SK-N-SH (cell line): ENCODE results near the gene SOX9. TPM values are rescaled to one million over a fixed set of nuclear protein-coding genes. Genes with fewer than 3 reads are reported as not detected.

Experiments used
- CTCF ChIA-PET: fragments of 300-600, 350-600 bp; formaldehyde crosslinking; extraction: SDS; loops from one replicate; lab custom pipeline; 2021; lab: Yijun Ruan, JAX
- POLR2A ChIA-PET: fragments of 350-600 bp; sonication (Branson Sonifier 250); formaldehyde crosslinking; extraction: SDS; loops from one replicate; lab custom pipeline; 2020; ENCODE audit warnings: antibody characterized with exemption, inconsistent platforms; lab: Yijun Ruan, JAX
- DNase-seq: peaks from one replicate; pipeline ENCODE4 v3.0.0; 2012
- H2AFZ ChIP-seq: fragments of 200-600 bp; sonication (generic); 2 replicates; pipeline ENCODE4 v1.8.1; 2016; ENCODE audit warnings: antibody characterized with exemption, mild to moderate bottlenecking, low read depth
- H3F3A ChIP-seq: fragments of 200-600 bp; sonication (generic); replicated peaks from 2 replicates; pipeline ENCODE3; 2016; ENCODE audit warnings: antibody characterized with exemption, mild to moderate bottlenecking; ENCODE audit not compliant: insufficient read depth
- H3K27ac ChIP-seq, 2 experiments: fragments of 200-500 bp in 1 of 2; fragments of 200-600 bp in 1 of 2; sonication (Bioruptor generic) in 1 of 2; sonication (generic), shearing (Covaris generic) in 1 of 2; 2 replicates each; pipeline versions ENCODE4 v1.5.1 to v1.6.1; 2014 to 2016; ENCODE audit warnings: low read depth in 2 of 2, inconsistent platforms in 1 of 2, low read length in 1 of 2, mild to moderate bottlenecking in 1 of 2, mixed read lengths in 1 of 2
- H3K27me3 ChIP-seq: fragments of 200-600 bp; sonication (generic), shearing (Covaris generic); 2 replicates; pipeline ENCODE4 v1.6.1; 2016; ENCODE audit warnings: mixed run types; ENCODE audit not compliant: insufficient read depth
- H3K36me3 ChIP-seq, 2 experiments: fragments of 200-500 bp in 1 of 2; fragments of 200-600 bp in 1 of 2; sonication (Bioruptor generic) in 1 of 2; sonication (generic) in 1 of 2; replicated peaks in 1 of 2; 2 replicates each; pipeline versions ENCODE3 to v1.5.1; 2014 to 2016; ENCODE audit warnings: low read length in 1 of 2, mild to moderate bottlenecking in 1 of 2; ENCODE audit not compliant: insufficient read depth in 2 of 2, control insufficient read depth in 1 of 2
- H3K4me1 ChIP-seq, 2 experiments: fragments of 200-500 bp in 1 of 2; fragments of 200-600 bp in 1 of 2; sonication (Bioruptor generic) in 1 of 2; sonication (generic), shearing (Covaris generic) in 1 of 2; 2 replicates each; pipeline versions ENCODE4 v1.5.1 to v1.6.1; 2014 to 2016; ENCODE audit warnings: low read depth in 1 of 2, low read length in 1 of 2, mixed run types in 1 of 2; ENCODE audit not compliant: insufficient read depth in 2 of 2, control insufficient read depth in 1 of 2
- H3K4me2 ChIP-seq: fragments of 200-600 bp; sonication (generic), shearing (Covaris generic); 2 replicates; pipeline ENCODE4 v1.6.1; 2017; ENCODE audit warnings: mixed run types
- H3K4me3 ChIP-seq, 2 experiments: fragments of 200-500 bp in 1 of 2; fragments of 200-600 bp in 1 of 2; sonication (Bioruptor generic) in 1 of 2; sonication (generic), shearing (Covaris generic) in 1 of 2; 2 replicates each; pipeline versions ENCODE4 v1.5.1 to v1.8.1; 2014 to 2016; ENCODE audit warnings: low read depth in 2 of 2, inconsistent platforms in 1 of 2, low read length in 1 of 2, mild to moderate bottlenecking in 1 of 2, mixed read lengths in 1 of 2, moderate library complexity in 1 of 2
- H3K79me2 ChIP-seq: fragments of 200-600 bp; sonication (generic); 2 replicates; pipeline ENCODE4 v1.8.1; 2017; ENCODE audit warnings: mild to moderate bottlenecking; ENCODE audit not compliant: insufficient read depth
- H3K9ac ChIP-seq: fragments of 200-600 bp; sonication (generic); 2 replicates; pipeline ENCODE4 v1.6.1; 2017; ENCODE audit warnings: mixed run types
- H3K9me2 ChIP-seq: fragments of 200-600 bp; sonication (generic); 2 replicates; pipeline ENCODE4 v1.6.1; 2017; ENCODE audit warnings: mixed run types
- H3K9me3 ChIP-seq: fragments of 200-600 bp; sonication (generic); 2 replicates; pipeline ENCODE4 v1.6.1; 2017; ENCODE audit warnings: mixed run types, mild to moderate bottlenecking, moderate library complexity
- H4K20me1 ChIP-seq: fragments of 200-600 bp; sonication (generic); 2 replicates; pipeline ENCODE4 v1.6.1; 2017; ENCODE audit warnings: mild to moderate bottlenecking, mixed run types; ENCODE audit not compliant: insufficient read depth
- CHD2 ChIP-seq: fragments of 150-350 bp; IDR thresholded peaks from 2 replicates; pipeline ENCODE4 v1.6.1; 2018; ENCODE audit warnings: low read length; ENCODE audit not compliant: partially characterized antibody
- ELF1 ChIP-seq: IDR thresholded peaks from 2 replicates; pipeline ENCODE4 v1.4.0; 2012
- EP300 ChIP-seq, 2 experiments: IDR thresholded peaks; 2 replicates each; pipeline versions ENCODE4 v1.4.0 to v1.6.1; 2012; ENCODE audit warnings: borderline replicate concordance in 1 of 2, low read depth in 1 of 2, low read length in 1 of 2
- EZH2phosphoT487 ChIP-seq: fragments of 200-600 bp; sonication (generic); IDR thresholded peaks from 2 replicates; pipeline ENCODE4 v1.6.1; 2017; ENCODE audit warnings: low read depth, mixed run types, mild to moderate bottlenecking, antibody characterized with exemption, moderate library complexity, borderline replicate concordance
- FOXM1 ChIP-seq: IDR thresholded peaks from 2 replicates; pipeline ENCODE4 v1.4.0; 2012; ENCODE audit warnings: low read depth, mild to moderate bottlenecking
- GATA2 ChIP-seq: sonication (generic); formaldehyde crosslinking; IDR thresholded peaks from 2 replicates; pipeline ENCODE4 v1.5.0; 2020; ENCODE audit warnings: mild to moderate bottlenecking, missing genetic modification reagents
- JUND ChIP-seq: IDR thresholded peaks from 2 replicates; pipeline ENCODE4 v1.4.0; 2012
- MEF2A ChIP-seq: IDR thresholded peaks from 2 replicates; pipeline ENCODE4 v1.4.0; 2012; ENCODE audit warnings: low read depth, borderline replicate concordance
- RAD21 ChIP-seq: IDR thresholded peaks from 2 replicates; pipeline ENCODE4 v1.6.1; 2012; ENCODE audit warnings: mild to moderate bottlenecking, low read length
- RCOR1 ChIP-seq: fragments of 150-350 bp; IDR thresholded peaks from 2 replicates; pipeline ENCODE4 v1.6.1; 2017; ENCODE audit warnings: antibody characterized with exemption, low read length
- RFX5 ChIP-seq: IDR thresholded peaks from 2 replicates; pipeline ENCODE4 v1.6.1; 2012; ENCODE audit warnings: mild to moderate bottlenecking, improper control_type of control experiment, low read length
- RXRA ChIP-seq: IDR thresholded peaks from 2 replicates; pipeline ENCODE4 v1.4.0; 2012; ENCODE audit warnings: low read depth, mild to moderate bottlenecking, borderline replicate concordance
- TCF12 ChIP-seq: IDR thresholded peaks from 2 replicates; pipeline ENCODE4 v1.4.0; 2012
- TEAD4 ChIP-seq: IDR thresholded peaks from 2 replicates; pipeline ENCODE4 v1.4.0; 2012; ENCODE audit warnings: mild to moderate bottlenecking, borderline replicate concordance; ENCODE audit not compliant: insufficient read depth
- YY1 ChIP-seq: IDR thresholded peaks from 2 replicates; pipeline ENCODE4 v1.4.0; 2012; ENCODE audit warnings: low read depth, mild to moderate bottlenecking
- WGBS: methylation state at CpG from one replicate; pipeline ENCODE4 v1.1.6; 2017; ENCODE audit warnings: low lambda C conversion rate; 5-methylcytosine and 5-hydroxymethylcytosine counted together
- polyA plus RNA-seq, 3 experiments: library from polyadenylated mRNA; depleted of rRNA; stranded (reverse); fragments of >200 nt; gene quantifications; 2 replicates each; pipeline ENCODE4 v1.2.3, GENCODE V29; 2012
- TF ChIP-seq, protein P1 (sequence below): fragments of 200-600 bp; sonication (generic); IDR thresholded peaks from 2 replicates; pipeline ENCODE4 v1.6.1; 2017; ENCODE audit warnings: antibody characterized with exemption, mild to moderate bottlenecking, moderate library complexity
- TF ChIP-seq, protein P2 (sequence below): IDR thresholded peaks from 2 replicates; pipeline ENCODE4 v1.6.1; 2012; ENCODE audit warnings: mild to moderate bottlenecking, low read depth, low read length, moderate library complexity
- TF ChIP-seq, protein P3 (sequence below): fragments of 150-350 bp; IDR thresholded peaks from 2 replicates; pipeline ENCODE4 v1.6.1; 2016; ENCODE audit warnings: mild to moderate bottlenecking, low read depth, low read length

SOX9 gene
- polyA plus RNA-seq, 1 of the 3 experiments (the other 2 are of a cell fraction): 35.3 TPM

DNA sequence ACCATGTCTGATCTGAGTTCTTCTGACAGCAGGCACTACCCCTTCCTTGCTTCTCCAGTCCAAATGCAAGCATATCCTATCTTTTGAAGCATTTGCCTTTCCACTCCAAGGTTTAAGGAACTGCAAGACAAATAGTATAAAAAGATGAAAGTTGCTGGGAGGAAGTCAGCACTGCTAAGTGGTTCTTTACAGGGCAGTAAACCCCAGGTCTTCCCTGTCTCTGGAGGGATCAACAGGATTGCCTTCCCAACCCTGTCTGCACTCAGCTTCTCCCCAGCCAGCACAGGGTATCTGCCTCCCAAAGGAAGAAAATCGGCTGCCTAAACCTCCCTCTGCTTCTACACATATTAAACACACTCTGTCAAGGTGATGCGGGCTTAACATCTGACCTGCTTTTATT lies 46.8 kb downstream of the SOX9 start:
- H3K79me2 ChIP-seq: no peaks in the 10 kb centered on the region
- no peak for DNase-seq
- H3K27me3 ChIP-seq: no peaks in the 10 kb centered on the region; the same call in 1 of the 2 replicates
- no peaks in the 10 kb centered on the region for H4K20me1 ChIP-seq
- TF ChIP-seq MEF2A (no peak), YY1 (no peak), TEAD4 (no peak), RAD21 (no peak), GATA2 (no peak), FOXM1 (no peak), JUND (no peak), TCF12 (no peak), CHD2 (no peak), RXRA (no peak), RFX5 (no peak), EP300 (IDR thresholded peaks at IDR 0.05; ENCODE audit: borderline replicate concordance in 1 of 2, low read depth in 1 of 2, low read length in 1 of 2) (no peak), RCOR1 (no peak), ELF1 (no peak), EZH2phosphoT487 (no peak)
- TF ChIP-seq, protein P1, sequence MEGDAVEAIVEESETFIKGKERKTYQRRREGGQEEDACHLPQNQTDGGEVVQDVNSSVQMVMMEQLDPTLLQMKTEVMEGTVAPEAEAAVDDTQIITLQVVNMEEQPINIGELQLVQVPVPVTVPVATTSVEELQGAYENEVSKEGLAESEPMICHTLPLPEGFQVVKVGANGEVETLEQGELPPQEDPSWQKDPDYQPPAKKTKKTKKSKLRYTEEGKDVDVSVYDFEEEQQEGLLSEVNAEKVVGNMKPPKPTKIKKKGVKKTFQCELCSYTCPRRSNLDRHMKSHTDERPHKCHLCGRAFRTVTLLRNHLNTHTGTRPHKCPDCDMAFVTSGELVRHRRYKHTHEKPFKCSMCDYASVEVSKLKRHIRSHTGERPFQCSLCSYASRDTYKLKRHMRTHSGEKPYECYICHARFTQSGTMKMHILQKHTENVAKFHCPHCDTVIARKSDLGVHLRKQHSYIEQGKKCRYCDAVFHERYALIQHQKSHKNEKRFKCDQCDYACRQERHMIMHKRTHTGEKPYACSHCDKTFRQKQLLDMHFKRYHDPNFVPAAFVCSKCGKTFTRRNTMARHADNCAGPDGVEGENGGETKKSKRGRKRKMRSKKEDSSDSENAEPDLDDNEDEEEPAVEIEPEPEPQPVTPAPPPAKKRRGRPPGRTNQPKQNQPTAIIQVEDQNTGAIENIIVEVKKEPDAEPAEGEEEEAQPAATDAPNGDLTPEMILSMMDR: no peak
- TF ChIP-seq, protein P2, sequence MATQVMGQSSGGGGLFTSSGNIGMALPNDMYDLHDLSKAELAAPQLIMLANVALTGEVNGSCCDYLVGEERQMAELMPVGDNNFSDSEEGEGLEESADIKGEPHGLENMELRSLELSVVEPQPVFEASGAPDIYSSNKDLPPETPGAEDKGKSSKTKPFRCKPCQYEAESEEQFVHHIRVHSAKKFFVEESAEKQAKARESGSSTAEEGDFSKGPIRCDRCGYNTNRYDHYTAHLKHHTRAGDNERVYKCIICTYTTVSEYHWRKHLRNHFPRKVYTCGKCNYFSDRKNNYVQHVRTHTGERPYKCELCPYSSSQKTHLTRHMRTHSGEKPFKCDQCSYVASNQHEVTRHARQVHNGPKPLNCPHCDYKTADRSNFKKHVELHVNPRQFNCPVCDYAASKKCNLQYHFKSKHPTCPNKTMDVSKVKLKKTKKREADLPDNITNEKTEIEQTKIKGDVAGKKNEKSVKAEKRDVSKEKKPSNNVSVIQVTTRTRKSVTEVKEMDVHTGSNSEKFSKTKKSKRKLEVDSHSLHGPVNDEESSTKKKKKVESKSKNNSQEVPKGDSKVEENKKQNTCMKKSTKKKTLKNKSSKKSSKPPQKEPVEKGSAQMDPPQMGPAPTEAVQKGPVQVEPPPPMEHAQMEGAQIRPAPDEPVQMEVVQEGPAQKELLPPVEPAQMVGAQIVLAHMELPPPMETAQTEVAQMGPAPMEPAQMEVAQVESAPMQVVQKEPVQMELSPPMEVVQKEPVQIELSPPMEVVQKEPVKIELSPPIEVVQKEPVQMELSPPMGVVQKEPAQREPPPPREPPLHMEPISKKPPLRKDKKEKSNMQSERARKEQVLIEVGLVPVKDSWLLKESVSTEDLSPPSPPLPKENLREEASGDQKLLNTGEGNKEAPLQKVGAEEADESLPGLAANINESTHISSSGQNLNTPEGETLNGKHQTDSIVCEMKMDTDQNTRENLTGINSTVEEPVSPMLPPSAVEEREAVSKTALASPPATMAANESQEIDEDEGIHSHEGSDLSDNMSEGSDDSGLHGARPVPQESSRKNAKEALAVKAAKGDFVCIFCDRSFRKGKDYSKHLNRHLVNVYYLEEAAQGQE: no peak
- TF ChIP-seq, protein P3, sequence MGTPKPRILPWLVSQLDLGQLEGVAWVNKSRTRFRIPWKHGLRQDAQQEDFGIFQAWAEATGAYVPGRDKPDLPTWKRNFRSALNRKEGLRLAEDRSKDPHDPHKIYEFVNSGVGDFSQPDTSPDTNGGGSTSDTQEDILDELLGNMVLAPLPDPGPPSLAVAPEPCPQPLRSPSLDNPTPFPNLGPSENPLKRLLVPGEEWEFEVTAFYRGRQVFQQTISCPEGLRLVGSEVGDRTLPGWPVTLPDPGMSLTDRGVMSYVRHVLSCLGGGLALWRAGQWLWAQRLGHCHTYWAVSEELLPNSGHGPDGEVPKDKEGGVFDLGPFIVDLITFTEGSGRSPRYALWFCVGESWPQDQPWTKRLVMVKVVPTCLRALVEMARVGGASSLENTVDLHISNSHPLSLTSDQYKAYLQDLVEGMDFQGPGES: no peak
- H3K27ac ChIP-seq: no peak overlapping the region
- no peak overlapping the region for H3K4me3 ChIP-seq
- H2AFZ ChIP-seq: no peak overlapping the region
- ChIA-PET POLR2A (no interaction called here), CTCF (no interaction called here)
- 78% methylated on average over 2 of the region's 2 CpGs for WGBS
- no peaks in the 10 kb centered on the region for H3F3A ChIP-seq
- no peaks in the 10 kb centered on the region for H3K36me3 ChIP-seq
- no peak overlapping the region for H3K4me2 ChIP-seq
- no peaks in the 10 kb centered on the region for H3K9me3 ChIP-seq
- H3K9ac ChIP-seq: no peak overlapping the region
- no peaks in the 10 kb centered on the region for H3K4me1 ChIP-seq
- H3K9me2 ChIP-seq: no peaks in the 10 kb centered on the region
